ENCODE measurements around the gene VSIR.

Gene VSIR

DNA sequence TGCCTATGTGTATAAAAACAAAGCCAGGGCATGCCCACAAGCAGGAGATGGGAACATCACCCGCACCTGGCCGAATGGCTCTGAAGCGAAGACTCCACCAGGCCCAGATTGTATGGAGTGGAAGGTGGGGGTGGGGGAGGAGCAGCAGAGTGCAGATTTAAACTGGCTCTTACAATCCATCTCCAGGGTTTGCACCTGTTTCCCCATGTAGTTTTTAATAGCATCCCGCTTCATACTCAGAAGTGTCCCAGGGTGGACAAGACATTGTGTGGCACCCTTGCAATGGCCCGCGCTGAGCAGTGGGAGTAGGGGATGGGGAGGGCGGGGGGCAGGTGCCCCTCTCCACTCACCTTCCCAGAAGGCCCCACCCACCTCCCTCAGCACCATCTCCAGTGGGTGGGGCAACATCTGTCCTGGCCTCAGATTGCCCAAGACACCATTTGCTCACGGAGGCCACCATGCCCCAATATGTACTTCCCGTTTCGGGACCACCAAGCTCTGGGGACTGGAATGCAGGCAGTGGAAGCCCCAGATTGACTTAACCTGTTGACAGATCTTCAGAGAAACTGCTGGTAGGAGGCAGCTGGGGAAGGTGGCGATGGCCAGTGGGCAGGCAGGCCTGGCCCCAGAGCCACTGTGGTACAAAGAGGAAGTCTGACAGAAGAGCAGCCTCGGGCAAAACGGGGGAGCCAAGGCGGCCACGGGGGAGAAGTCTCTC, 23.0 kb downstream of the VSIR start:
- TF ChIP-seq FOXM1 (IDR thresholded peaks at IDR 0.05; ENCODE audit: borderline replicate concordance, low read depth) (no peak), EGR1 (IDR thresholded peaks at IDR 0.05) (no peak), RAD21 (IDR thresholded peaks at IDR 0.05; ENCODE audit: low read depth) (no peak), EP300 (IDR thresholded peaks at IDR 0.05; ENCODE audit: borderline replicate concordance) (no peak), TAF1 (IDR thresholded peaks at IDR 0.05; ENCODE audit: low read depth) (no peak), ZBTB7A (IDR thresholded peaks at IDR 0.05; ENCODE audit: low read depth) (no peak), TCF12 (IDR thresholded peaks at IDR 0.05; ENCODE audit: low read depth) (no peak), YY1 (IDR thresholded peaks at IDR 0.05; ENCODE audit: low read depth) (no peak)
- TF ChIP-seq, protein P1, sequence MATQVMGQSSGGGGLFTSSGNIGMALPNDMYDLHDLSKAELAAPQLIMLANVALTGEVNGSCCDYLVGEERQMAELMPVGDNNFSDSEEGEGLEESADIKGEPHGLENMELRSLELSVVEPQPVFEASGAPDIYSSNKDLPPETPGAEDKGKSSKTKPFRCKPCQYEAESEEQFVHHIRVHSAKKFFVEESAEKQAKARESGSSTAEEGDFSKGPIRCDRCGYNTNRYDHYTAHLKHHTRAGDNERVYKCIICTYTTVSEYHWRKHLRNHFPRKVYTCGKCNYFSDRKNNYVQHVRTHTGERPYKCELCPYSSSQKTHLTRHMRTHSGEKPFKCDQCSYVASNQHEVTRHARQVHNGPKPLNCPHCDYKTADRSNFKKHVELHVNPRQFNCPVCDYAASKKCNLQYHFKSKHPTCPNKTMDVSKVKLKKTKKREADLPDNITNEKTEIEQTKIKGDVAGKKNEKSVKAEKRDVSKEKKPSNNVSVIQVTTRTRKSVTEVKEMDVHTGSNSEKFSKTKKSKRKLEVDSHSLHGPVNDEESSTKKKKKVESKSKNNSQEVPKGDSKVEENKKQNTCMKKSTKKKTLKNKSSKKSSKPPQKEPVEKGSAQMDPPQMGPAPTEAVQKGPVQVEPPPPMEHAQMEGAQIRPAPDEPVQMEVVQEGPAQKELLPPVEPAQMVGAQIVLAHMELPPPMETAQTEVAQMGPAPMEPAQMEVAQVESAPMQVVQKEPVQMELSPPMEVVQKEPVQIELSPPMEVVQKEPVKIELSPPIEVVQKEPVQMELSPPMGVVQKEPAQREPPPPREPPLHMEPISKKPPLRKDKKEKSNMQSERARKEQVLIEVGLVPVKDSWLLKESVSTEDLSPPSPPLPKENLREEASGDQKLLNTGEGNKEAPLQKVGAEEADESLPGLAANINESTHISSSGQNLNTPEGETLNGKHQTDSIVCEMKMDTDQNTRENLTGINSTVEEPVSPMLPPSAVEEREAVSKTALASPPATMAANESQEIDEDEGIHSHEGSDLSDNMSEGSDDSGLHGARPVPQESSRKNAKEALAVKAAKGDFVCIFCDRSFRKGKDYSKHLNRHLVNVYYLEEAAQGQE (IDR thresholded peaks at IDR 0.05; ENCODE audit: low read depth) = no peak
- TF ChIP-seq, protein P2, sequence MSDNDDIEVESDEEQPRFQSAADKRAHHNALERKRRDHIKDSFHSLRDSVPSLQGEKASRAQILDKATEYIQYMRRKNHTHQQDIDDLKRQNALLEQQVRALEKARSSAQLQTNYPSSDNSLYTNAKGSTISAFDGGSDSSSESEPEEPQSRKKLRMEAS (IDR thresholded peaks at IDR 0.05) = no peak

DNA sequence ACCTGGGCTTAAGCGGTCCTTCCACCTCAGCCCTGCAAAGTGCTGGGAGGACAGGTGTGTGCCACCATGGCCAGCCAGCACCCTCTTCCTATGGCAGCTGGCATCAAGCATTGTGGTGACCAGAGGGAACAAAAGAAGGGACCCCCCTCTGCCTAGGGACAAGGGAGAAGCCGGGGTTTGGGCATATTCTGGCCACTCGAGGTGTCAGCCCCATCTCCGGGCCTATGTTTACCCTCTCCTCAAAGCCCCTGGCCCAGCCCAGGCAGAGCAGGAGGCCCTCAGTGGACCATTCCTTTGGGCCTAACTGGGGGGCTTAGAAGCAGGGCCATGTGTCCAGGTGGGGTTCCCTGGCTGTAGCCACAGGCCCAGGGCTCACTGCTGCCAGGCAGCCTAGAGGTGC, 23.9 kb downstream of the VSIR start:
- TF ChIP-seq, protein P2 (IDR thresholded peaks at IDR 0.05) = no peak
- TF ChIP-seq ZBTB7A (IDR thresholded peaks at IDR 0.05; ENCODE audit: low read depth) (no peak), YY1 (IDR thresholded peaks at IDR 0.05; ENCODE audit: low read depth) (no peak), NFIC (IDR thresholded peaks at IDR 0.05) (no peak), CEBPB (IDR thresholded peaks at IDR 0.05) (no peak), FOXM1 (IDR thresholded peaks at IDR 0.05; ENCODE audit: borderline replicate concordance, low read depth) (no peak), TCF12 (IDR thresholded peaks at IDR 0.05; ENCODE audit: low read depth) (no peak), EGR1 (IDR thresholded peaks at IDR 0.05) (no peak), TAF1 (IDR thresholded peaks at IDR 0.05; ENCODE audit: low read depth) (no peak), EP300 (IDR thresholded peaks at IDR 0.05; ENCODE audit: borderline replicate concordance) (no peak), TEAD4 (IDR thresholded peaks at IDR 0.05) (no peak), CREB1 (IDR thresholded peaks at IDR 0.05; ENCODE audit: low read depth) (no peak), RAD21 (IDR thresholded peaks at IDR 0.05; ENCODE audit: low read depth) (no peak)
- TF ChIP-seq, protein P3, sequence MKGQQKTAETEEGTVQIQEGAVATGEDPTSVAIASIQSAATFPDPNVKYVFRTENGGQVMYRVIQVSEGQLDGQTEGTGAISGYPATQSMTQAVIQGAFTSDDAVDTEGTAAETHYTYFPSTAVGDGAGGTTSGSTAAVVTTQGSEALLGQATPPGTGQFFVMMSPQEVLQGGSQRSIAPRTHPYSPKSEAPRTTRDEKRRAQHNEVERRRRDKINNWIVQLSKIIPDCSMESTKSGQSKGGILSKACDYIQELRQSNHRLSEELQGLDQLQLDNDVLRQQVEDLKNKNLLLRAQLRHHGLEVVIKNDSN (IDR thresholded peaks at IDR 0.05) = no peak
- TF ChIP-seq, protein P1 (IDR thresholded peaks at IDR 0.05; ENCODE audit: low read depth) = no peak

DNA sequence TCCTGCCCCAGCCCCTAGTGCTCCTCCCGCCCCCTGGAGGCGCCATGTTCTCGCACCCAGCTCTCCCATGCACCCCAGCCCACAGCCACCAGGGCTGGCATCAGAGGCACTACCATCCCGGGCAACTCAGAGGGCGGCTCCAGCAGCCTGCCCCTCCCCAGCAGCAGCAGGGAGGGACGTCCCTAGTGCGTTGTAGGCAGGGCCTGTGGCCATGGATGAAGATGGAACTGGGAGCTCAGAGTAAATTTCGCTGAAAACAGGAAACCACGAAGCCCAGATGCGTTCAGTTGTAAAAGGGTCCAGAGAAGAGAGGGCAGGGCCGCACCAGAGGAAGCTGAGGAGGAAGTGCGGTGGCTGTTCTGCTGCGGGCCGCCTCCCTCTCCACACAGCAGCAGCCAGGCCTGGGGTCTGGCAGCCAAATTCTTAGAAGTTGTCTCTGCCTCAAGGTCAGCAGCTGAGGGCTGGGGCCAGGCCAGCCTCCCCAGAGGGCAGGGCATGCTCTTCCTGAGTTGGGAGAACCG, 24.6 kb downstream of the VSIR start:
- TF ChIP-seq, protein P3 (IDR thresholded peaks at IDR 0.05) = no peak
- TF ChIP-seq CREB1 (IDR thresholded peaks at IDR 0.05; ENCODE audit: low read depth) (no peak), CEBPB (IDR thresholded peaks at IDR 0.05) (no peak), TAF1 (IDR thresholded peaks at IDR 0.05; ENCODE audit: low read depth) (no peak), YY1 (IDR thresholded peaks at IDR 0.05; ENCODE audit: low read depth) (no peak), ZBTB7A (IDR thresholded peaks at IDR 0.05; ENCODE audit: low read depth) (no peak), EGR1 (IDR thresholded peaks at IDR 0.05) (no peak), FOXM1 (IDR thresholded peaks at IDR 0.05; ENCODE audit: borderline replicate concordance, low read depth) (no peak), NFIC (IDR thresholded peaks at IDR 0.05) (no peak), TEAD4 (IDR thresholded peaks at IDR 0.05) (no peak), TCF12 (IDR thresholded peaks at IDR 0.05; ENCODE audit: low read depth) (no peak), EP300 (IDR thresholded peaks at IDR 0.05; ENCODE audit: borderline replicate concordance) (no peak), RAD21 (IDR thresholded peaks at IDR 0.05; ENCODE audit: low read depth) (no peak)
- TF ChIP-seq, protein P2 (IDR thresholded peaks at IDR 0.05) = no peak
- TF ChIP-seq, protein P1 (IDR thresholded peaks at IDR 0.05; ENCODE audit: low read depth) = no peak

Data from Ishikawa (cell line).